Measurements from ENCODE around the gene LEFTY2.
"Not testable (repeated sequence)": the region's sequence is repeated elsewhere in the genome, so short reads cannot be mapped to it uniquely, and the experiment has no call there.

Gene LEFTY2

DNA sequence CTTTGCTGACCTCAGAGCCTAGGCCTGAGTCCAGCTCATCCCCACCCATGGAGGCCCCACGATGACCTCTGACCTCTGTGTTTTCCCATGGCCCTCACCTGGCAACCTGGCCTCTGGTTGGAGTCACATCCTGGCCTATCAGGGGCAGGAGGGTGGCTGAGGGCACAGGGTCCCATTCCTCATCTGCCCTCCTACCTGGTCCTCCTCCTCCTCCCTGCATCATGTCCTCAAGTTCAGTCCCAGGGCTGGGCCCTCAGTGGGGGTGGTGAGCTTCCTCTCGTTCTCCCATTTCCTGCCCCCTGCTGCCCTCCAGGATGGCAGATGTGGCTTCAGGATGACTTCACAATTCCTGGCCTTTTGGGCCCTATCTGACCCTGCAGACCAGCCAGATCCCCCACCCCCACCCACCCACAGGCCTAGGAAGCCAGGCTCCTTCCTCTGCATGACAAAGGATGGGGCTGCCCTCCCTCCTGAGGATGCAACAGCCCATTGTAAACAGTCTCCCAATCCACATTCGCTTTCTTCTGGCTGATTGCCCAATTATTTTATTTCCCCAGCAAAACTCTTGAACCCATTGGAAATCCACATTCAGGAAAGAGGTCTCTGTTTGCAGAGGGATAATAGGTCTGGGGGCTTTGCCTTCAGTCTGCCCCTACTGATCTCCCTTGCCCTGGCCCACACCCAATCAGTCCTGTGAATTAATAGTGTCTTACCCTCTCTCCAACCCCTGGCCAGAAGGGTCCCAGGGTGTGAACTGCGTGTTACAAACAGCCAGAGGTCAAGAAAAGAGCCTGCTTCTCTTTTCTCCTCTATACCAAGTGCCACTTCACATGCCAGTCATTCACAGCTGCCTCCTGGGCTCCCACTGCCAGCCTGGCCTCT, 41.7 kb downstream of the LEFTY2 start:
- DNase-seq (ENCODE audit: low spot score): no peak

GRCh38 chr1:225897595-225898514, 43.2 kb downstream of the LEFTY2 start:
- DNase-seq (ENCODE audit: low spot score): no peak

DNA sequence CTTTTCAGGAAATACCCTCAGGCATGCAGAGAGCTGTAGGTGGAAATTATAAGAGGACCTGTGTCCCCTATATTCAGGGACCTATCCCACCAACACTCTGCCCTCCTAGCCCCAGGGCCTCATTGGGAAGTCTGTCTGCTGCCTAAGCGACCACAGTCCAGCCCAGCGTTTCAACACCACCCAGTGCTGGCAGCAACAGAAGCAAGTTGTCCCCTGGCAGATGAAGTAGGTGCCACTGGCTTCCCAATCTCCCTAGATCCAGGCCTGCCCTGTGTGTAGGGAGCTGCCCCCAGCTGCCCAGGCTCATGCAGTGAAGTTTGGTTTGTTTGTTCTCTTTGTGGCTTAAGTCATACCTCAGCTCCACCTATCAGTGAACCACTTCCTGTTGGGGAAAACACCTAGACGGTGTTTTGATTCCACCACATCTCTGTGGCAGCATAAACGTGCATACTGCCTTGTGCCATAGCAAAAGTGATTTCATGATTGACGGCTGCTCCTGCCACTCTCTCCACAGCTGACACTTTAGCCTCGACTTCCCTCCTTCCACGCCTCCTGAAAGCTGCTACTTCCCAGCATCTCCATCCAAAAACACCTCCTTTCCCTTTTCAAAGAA, 44.0 kb downstream of the LEFTY2 start:
- peak; percentile 92 for DNase-seq (ENCODE audit: low spot score)

DNA sequence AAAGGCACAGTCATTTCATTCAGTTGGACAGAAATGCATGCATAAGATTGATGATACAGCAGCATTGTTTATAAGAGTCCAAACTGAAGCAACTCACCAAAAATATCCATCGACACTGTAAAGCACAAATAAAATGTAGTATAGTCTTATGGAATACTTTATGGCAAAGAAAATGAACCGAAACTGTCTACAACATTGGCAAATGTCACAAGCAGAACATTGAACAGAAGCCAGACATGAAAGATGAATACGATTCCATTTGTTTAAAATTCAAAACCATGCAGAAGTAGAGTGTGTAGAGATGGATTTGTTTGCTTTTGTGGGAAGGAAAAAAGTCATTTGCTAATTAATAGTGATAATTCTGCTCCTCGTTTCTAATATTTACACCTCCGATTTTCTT, 44.5 kb downstream of the LEFTY2 start:
- DNase-seq (ENCODE audit: low spot score): no peak

- no peak for DNase-seq (ENCODE audit: low spot score)
These were observed 48.7 kb downstream of the LEFTY2 start for GRCh38 chr1:225892307-225892706.

GRCh38 chr1:225891229-225891972, 49.6 kb downstream of the LEFTY2 start:
- DNase-seq (ENCODE audit: low spot score): no peak

GRCh38 chr1:225890346-225891228, 50.4 kb downstream of the LEFTY2 start:
- DNase-seq (ENCODE audit: low spot score): no peak

DNA sequence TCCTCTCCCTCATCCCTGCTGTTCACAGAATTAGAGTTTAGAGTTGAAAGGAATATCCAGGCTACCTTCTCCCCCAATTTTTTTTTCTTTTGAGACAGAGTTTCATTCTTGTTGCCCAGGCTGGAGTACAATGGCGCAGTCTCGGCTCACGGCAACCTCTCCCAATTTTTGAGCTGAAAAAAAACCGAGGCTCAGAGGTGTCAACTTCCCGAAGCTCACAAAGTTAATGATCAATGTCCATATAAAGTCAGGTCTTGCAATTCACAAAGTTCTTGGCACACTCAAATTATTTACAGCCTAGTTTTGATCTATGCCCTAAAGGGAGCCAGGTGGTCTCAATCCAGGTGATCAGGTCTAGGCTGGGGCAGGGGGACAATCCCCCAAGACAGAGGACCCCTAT, 51.3 kb downstream of the LEFTY2 start:
- DNase-seq (ENCODE audit: low spot score): no peak

DNA sequence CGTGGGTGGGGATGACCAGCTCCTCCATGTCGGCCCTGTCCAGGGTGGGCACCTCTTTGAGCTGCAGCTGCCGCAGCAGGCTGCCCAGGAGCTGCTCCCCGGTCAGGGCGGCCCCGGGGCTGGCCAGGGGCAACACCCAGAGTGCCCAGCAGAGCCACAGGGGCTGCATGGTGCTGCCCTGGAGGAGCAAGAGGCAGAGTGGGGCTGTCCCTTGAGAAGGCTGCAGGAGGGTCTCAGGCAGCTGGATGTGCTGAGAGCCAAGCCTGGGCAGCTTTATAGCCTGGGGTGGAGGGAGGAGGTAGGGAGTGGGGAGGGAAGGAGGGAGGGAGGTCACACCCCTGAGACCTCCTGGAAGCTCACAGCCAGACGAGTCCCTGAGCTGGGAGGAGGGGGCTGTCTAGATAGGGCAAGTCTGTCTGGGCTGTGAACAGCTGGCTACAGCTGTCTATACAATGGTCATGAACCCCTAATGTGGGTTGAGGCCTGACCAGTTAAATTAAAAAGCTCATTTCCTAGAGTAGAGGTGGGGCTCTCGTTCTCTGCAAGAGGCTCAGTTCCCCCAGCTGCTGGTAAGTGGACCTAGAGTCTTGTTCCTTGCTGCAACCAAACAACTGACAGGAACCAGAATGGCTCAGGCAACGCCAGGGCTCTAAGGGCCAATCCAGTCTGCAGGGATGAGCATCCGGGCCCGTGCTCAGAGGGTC, 52.0 kb downstream of the LEFTY2 start, which contains the start of gene LEFTY1:
TSS of gene LEFTY1 (minus strand) at position 249 of the 704 bp plus-strand sequence. CDS start at position 169, 80 bp downstream.
- no peak for DNase-seq (ENCODE audit: low spot score)

GRCh38 chr1:225888289-225888897, 52.6 kb downstream of the LEFTY2 start:
- DNase-seq (ENCODE audit: low spot score): no peak

- not testable (repeated sequence) for DNase-seq (ENCODE audit: low spot score)
These were observed 53.3 kb downstream of the LEFTY2 start for GRCh38 chr1:225887554-225888288.

DNA sequence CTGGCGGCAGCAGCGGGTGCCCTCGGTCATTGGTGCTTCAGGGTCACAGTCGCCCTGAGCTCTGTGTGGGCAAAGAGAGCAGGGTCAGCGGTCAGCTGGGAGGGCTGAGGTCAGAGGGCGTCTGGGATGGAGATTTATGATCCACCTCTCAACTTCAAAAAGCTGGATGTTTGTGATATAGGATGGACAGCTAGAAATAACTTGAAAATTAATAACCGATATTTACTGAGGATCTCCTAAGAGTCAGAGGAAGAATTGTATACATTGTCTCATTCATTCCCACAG, 54.0 kb downstream of the LEFTY2 start:
- no peak for DNase-seq (ENCODE audit: low spot score)

Data from activated CD4-positive, alpha-beta T cell treated with anti-CD3 and anti-CD28 coated beads, Interleukin-2, Interleukin-4, amounts not matched to agents 100 ng/mL and 50 ng/mL, durations not matched to agents 16 hours and 8 hours (primary cell).